Endothelial cell of umbilical vein (primary cell): ENCODE results near the gene OTP. TPM values are rescaled to one million over a fixed set of nuclear protein-coding genes. Genes with fewer than 3 reads are reported as not detected.

Experiments
- BruUV-seq: library from RNA; stranded (reverse); fragments of 400-500 nt; replicated peaks from 2 replicates; lab custom pipeline; 2021; lab: Mats Ljungman, UMichigan
- CTCF ChIA-PET: fragments of 300-600, 350-600 bp; sonication (Branson Sonifier 250); formaldehyde crosslinking; loops from one replicate; lab custom pipeline; 2021; ENCODE audit warnings: antibody characterized with exemption, inconsistent platforms; lab: Charles Lee
- POLR2A ChIA-PET: fragments of 300-600, 350-600 bp; sonication (Branson Sonifier 250); formaldehyde crosslinking; loops from one replicate; lab custom pipeline; 2021; ENCODE audit warnings: antibody characterized with exemption, inconsistent platforms; lab: Charles Lee
- DNase-seq: peaks from one replicate; pipeline ENCODE4 v3.0.0-alpha.2; 2011; ENCODE audit warnings: low read depth, low spot score
- FAIRE-seq: peaks from 2 replicates; lab custom pipeline; 2011; peaks lifted over from hg19 to GRCh38; lab: Jason Lieb, UNC
- H2AFZ ChIP-seq: 2 replicates; pipeline ENCODE4 v1.6.0; 2012; ENCODE audit warnings: low read depth, low read length, control low read depth, inconsistent platforms
- H3K27ac ChIP-seq: 2 replicates; pipeline ENCODE4 v1.5.1; 2011; ENCODE audit warnings: low read depth, mild to moderate bottlenecking, control low read depth, low read length, moderate library complexity; ENCODE audit not compliant: insufficient read depth
- H3K27me3 ChIP-seq, 2 experiments: 2 replicates each; pipeline versions ENCODE4 v1.6.0 to v1.6.1; 2011; ENCODE audit warnings: low read length in 2 of 2, mixed read lengths in 1 of 2; ENCODE audit not compliant: control insufficient read depth in 2 of 2, insufficient read depth in 2 of 2
- H3K36me3 ChIP-seq, 2 experiments: 2 replicates in 1 of 2; 3 replicates in 1 of 2; pipeline ENCODE4 v1.5.1; 2011; ENCODE audit warnings: low read length in 2 of 2, mild to moderate bottlenecking in 1 of 2, moderate library complexity in 1 of 2; ENCODE audit not compliant: control insufficient read depth in 2 of 2, insufficient read depth in 2 of 2; ENCODE audit errors: extremely low read depth in 1 of 2
- H3K4me1 ChIP-seq: 3 replicates; pipeline ENCODE4 v1.5.1; 2011; ENCODE audit warnings: mild to moderate bottlenecking, low read length; ENCODE audit not compliant: control insufficient read depth, insufficient read depth; ENCODE audit errors: extremely low read depth
- H3K4me2 ChIP-seq: 2 replicates; pipeline ENCODE4 v1.6.1; 2011; ENCODE audit warnings: low read length, control low read depth, mixed read lengths; ENCODE audit not compliant: insufficient read depth
- H3K4me3 ChIP-seq, 3 experiments: fragments of 200-600 bp in 1 of 3; sonication (generic), shearing (Covaris generic) in 1 of 3; replicated peaks in 1 of 3; 2 replicates each; pipeline ENCODE4 v1.5.1; 2011 to 2016; ENCODE audit warnings: control low read depth in 3 of 3, low read length in 3 of 3, mild to moderate bottlenecking in 2 of 3, inconsistent platforms in 1 of 3, low read depth in 1 of 3, moderate library complexity in 1 of 3; ENCODE audit not compliant: insufficient read depth in 1 of 3
- H3K79me2 ChIP-seq: 2 replicates; pipeline ENCODE4 v1.6.0; 2012; ENCODE audit warnings: low read length, inconsistent platforms; ENCODE audit not compliant: control insufficient read depth, insufficient read depth
- H3K9ac ChIP-seq: replicated peaks from 2 replicates; pipeline ENCODE3; 2011; ENCODE audit warnings: low read length, control low read depth; ENCODE audit not compliant: insufficient read depth; ENCODE audit errors: extremely low read depth
- H3K9me1 ChIP-seq: replicated peaks from 3 replicates; pipeline ENCODE4 v1.6.0; 2011; ENCODE audit warnings: mild to moderate bottlenecking, low read length; ENCODE audit not compliant: control insufficient read depth, insufficient read depth; ENCODE audit errors: extremely low read depth
- H3K9me3 ChIP-seq: replicated peaks from 2 replicates; pipeline ENCODE4 v1.5.1; 2012; ENCODE audit warnings: low read length, inconsistent platforms; ENCODE audit not compliant: control insufficient read depth, insufficient read depth
- H4K20me1 ChIP-seq: replicated peaks from 2 replicates; pipeline ENCODE3; 2011; ENCODE audit warnings: mild to moderate bottlenecking, low read length; ENCODE audit not compliant: control insufficient read depth, insufficient read depth; ENCODE audit errors: extremely low read depth
- EZH2 ChIP-seq: IDR thresholded peaks from 2 replicates; pipeline ENCODE4 v1.6.1; 2012; ENCODE audit warnings: borderline replicate concordance, low read depth, mild to moderate bottlenecking, moderate library complexity, low read length, inconsistent platforms; ENCODE audit not compliant: severe bottlenecking
- FOS ChIP-seq: IDR thresholded peaks from 2 replicates; pipeline ENCODE4 v1.6.1; 2011; ENCODE audit warnings: mild to moderate bottlenecking, low read length, moderate library complexity, borderline replicate concordance; ENCODE audit not compliant: insufficient read depth
- GATA2 ChIP-seq: IDR thresholded peaks from 2 replicates; pipeline ENCODE4 v1.7.0; 2011; ENCODE audit warnings: low read depth, mild to moderate bottlenecking, moderate library complexity, mixed read lengths, low read length; ENCODE audit not compliant: insufficient read length, insufficient read depth
- JUN ChIP-seq: IDR thresholded peaks from 2 replicates; pipeline ENCODE4 v1.6.1; 2011; ENCODE audit warnings: borderline replicate concordance, low read depth; ENCODE audit not compliant: insufficient read length, insufficient read depth
- MYC ChIP-seq: IDR thresholded peaks from one replicate; pipeline ENCODE4 v1.6.1; 2011; ENCODE audit warnings: mild to moderate bottlenecking, low read depth, low read length
- POLR2A ChIP-seq: IDR thresholded peaks from 2 replicates; pipeline ENCODE4 v1.6.1; 2012; ENCODE audit warnings: low read depth, mild to moderate bottlenecking, control low read depth, low read length
- POLR2AphosphoS5 ChIP-seq: IDR thresholded peaks from 2 replicates; pipeline ENCODE4 v1.6.1; 2012; ENCODE audit warnings: low read depth, mild to moderate bottlenecking, control low read depth, low read length, moderate library complexity; ENCODE audit not compliant: insufficient read depth
- dilution Hi-C: fragments of 300-500 bp; cut with MboI; formaldehyde crosslinking; loops from one replicate; pipeline ENCODE4 v1.15.0; 2019; ENCODE audit warnings: low sequenced_read_pairs; ENCODE audit not compliant: extremely low pct_ligation_motif_present
- intact Hi-C: fragments of 100-400 bp; cut with micrococcal nuclease; formaldehyde crosslinking; loops from one replicate; pipeline ENCODE4 v1.10.0; 2022
- polyA plus RNA-seq, 4 experiments: library from polyadenylated mRNA; depleted of rRNA in 3 of 4; stranded (reverse) in 3 of 4; unstranded in 1 of 4; fragments of >200 nt; gene quantifications; 2 replicates each; pipeline versions ENCODE4 v1.2.1 to v1.2.3, GENCODE V29; 2011 to 2012; ENCODE audit warnings: missing spikeins in 1 of 4
- total RNA-seq: library from RNA; stranded (reverse); gene quantifications from 2 replicates; pipeline ENCODE4 v1.2.3, GENCODE V29; 2021
- TF ChIP-seq, protein P1 (sequence below), 2 donors: IDR thresholded peaks; 1 replicate in 1 of 2; 2 replicates in 1 of 2; pipeline ENCODE4 v1.5.1; 2011; ENCODE audit warnings: low read length in 2 of 2, mild to moderate bottlenecking in 2 of 2, moderate library complexity in 2 of 2, control low read depth in 1 of 2, inconsistent platforms in 1 of 2, low read depth in 1 of 2; ENCODE audit not compliant: insufficient read depth in 1 of 2; ENCODE audit errors: extremely low read depth in 1 of 2
- TF ChIP-seq, protein P2 (sequence below): IDR thresholded peaks from 2 replicates; pipeline ENCODE4 v1.6.1; 2011; ENCODE audit not compliant: insufficient read depth, insufficient read length

Gene OTP
- total and polyA plus RNA-seq, 2 donors (not counting 3 experiments of a cell fraction or from before 2014, with no cell fraction given): not detected

DNA sequence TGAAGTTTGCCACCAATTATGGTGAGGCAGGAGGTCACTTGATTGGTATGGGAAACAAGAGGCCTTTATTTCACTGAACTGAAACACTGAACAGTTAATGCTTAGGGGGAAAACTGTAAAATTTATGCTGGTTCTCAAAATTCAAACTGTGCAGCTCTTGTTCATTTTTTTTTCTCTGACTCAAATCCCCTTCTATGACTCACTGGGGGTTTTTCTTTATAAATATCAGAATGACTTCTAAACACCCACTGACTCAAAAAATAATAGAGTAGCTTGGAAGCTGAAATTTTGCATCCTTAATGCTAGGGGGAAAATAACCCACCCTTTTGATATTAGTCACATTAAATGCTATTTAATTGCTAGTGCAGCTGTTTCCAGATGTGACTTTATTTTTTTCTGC lies 24.1 kb upstream of the OTP start:
- ChIA-PET CTCF (interaction anchor here (1.1 kb wide), 1 partner anchor 16 kb away, joined by 5 read pairs; no protein-coding TSS in a partner anchor), POLR2A (no interaction called here)
- Histone ChIP-seq H4K20me1 (no peaks in the 10 kb centered on the region), H3K4me3 (no peak overlapping the region), H3K9me1 (no peaks in the 10 kb centered on the region), H3K4me1 (no peaks in the 10 kb centered on the region), H2AFZ (no peak overlapping the region), H3K79me2 (no peaks in the 10 kb centered on the region), H3K27me3 (peaks cover 20 to 32% of the 10 kb centered on the region in 2 experiments), H3K9ac (no peak overlapping the region), H3K36me3 (no peaks in the 10 kb centered on the region), H3K27ac (no peak overlapping the region), H3K9me3 (no peaks in the 10 kb centered on the region), H3K4me2 (no peak overlapping the region)
- FAIRE-seq (no peak), DNase-seq (no peak)
- TF ChIP-seq MYC (no peak), POLR2AphosphoS5 (no peak), FOS (no peak), POLR2A (no peak), GATA2 (no peak)
- TF ChIP-seq, protein P1, sequence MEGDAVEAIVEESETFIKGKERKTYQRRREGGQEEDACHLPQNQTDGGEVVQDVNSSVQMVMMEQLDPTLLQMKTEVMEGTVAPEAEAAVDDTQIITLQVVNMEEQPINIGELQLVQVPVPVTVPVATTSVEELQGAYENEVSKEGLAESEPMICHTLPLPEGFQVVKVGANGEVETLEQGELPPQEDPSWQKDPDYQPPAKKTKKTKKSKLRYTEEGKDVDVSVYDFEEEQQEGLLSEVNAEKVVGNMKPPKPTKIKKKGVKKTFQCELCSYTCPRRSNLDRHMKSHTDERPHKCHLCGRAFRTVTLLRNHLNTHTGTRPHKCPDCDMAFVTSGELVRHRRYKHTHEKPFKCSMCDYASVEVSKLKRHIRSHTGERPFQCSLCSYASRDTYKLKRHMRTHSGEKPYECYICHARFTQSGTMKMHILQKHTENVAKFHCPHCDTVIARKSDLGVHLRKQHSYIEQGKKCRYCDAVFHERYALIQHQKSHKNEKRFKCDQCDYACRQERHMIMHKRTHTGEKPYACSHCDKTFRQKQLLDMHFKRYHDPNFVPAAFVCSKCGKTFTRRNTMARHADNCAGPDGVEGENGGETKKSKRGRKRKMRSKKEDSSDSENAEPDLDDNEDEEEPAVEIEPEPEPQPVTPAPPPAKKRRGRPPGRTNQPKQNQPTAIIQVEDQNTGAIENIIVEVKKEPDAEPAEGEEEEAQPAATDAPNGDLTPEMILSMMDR (IDR thresholded peaks at IDR 0.05; ENCODE audit: extremely low read depth in 1 of 2, insufficient read depth in 1 of 2, low read depth in 1 of 2, low read length in 2 of 2): no peak
- intact Hi-C loops: no loop called here
- dilution Hi-C loops: no loop called here
- BruUV-seq: no TSS peak

DNA sequence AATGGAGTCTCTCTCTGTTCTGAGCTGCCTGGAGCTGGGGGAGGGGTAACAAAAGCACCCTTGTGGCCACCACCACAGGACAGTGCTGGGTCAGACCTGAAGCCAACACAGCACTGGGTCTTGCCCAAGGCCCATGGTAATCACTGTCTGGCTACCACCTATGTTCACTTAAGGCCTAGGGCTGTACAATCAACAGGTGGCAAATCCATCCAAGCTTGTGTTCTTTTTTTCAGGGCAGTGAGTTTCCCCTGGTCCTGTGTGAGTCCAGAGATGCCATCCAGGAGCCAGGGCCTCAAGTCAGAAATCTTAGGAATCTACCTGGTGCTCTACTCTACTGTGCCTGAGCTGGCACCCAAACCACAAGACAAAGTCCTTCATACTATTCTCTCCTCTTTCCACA lies 20.1 kb upstream of the OTP start:
- intact Hi-C loops (no loop called here), dilution Hi-C loops (no loop called here)
- H3K36me3 ChIP-seq: no peaks in the 10 kb centered on the region

More for the DNA sequence above, 20.1 kb upstream of the OTP start:
- FAIRE-seq (no peak), DNase-seq (no peak)
- POLR2A ChIA-PET: no interaction called here
- TF ChIP-seq POLR2A (no peak), GATA2 (no peak), FOS (no peak), POLR2AphosphoS5 (no peak), MYC (no peak), JUN (no peak), EZH2 (no peak)
- TF ChIP-seq, protein P2, sequence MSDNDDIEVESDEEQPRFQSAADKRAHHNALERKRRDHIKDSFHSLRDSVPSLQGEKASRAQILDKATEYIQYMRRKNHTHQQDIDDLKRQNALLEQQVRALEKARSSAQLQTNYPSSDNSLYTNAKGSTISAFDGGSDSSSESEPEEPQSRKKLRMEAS: no peak
- TF ChIP-seq, protein P1 (IDR thresholded peaks at IDR 0.05; ENCODE audit: extremely low read depth in 1 of 2, insufficient read depth in 1 of 2, low read depth in 1 of 2, low read length in 2 of 2): no peak
- H3K27ac ChIP-seq: no peak overlapping the region
- CTCF ChIA-PET: no interaction called here
- H2AFZ ChIP-seq: no peak overlapping the region
- H3K27me3 ChIP-seq: peaks cover 14 to 40% of the 10 kb centered on the region in 2 experiments
- no TSS peak for BruUV-seq
- no peaks in the 10 kb centered on the region for H3K79me2 ChIP-seq
- no peak overlapping the region for H3K9ac ChIP-seq
- no peak overlapping the region for H3K4me2 ChIP-seq
- no peak overlapping the region for H3K4me3 ChIP-seq
- H4K20me1 ChIP-seq: no peaks in the 10 kb centered on the region
- H3K9me1 ChIP-seq: no peaks in the 10 kb centered on the region
- H3K9me3 ChIP-seq: no peaks in the 10 kb centered on the region
- H3K4me1 ChIP-seq: no peaks in the 10 kb centered on the region
